ELR (cell line): ENCODE results near the gene KLHL18.
A peak's percentile ranks its signal among the peaks of the same experiment; 100 is the strongest.
"Not testable (repeated sequence)": the region's sequence is repeated elsewhere in the genome, so short reads cannot be mapped to it uniquely, and the experiment has no call there.

Experiments used
- DNase-seq: peaks from one replicate; pipeline ENCODE4 v3.0.0-alpha.2; 2015; ENCODE audit warnings: low read depth

KLHL18 gene

DNA sequence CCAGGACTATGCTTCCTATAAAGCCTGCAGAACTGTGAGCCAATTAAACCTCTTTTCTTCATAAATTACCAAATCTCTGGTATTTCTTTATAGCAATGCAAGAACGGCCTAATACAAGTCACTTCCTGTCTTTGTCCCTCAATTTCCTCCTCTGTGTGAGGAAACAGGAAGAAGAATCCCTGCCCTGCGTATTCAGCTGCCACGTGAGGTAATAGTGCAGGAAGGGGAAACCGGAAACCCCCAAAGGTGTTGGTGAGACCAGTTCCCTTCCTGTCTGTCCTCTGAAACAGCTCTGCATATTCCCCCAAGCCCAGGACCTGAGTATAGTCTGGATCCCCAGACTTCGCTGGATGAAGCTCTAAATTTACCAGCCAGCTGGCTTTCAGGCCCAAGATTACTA, 80.0 kb downstream of the KLHL18 start:
- DNase-seq, result no peak

DNA sequence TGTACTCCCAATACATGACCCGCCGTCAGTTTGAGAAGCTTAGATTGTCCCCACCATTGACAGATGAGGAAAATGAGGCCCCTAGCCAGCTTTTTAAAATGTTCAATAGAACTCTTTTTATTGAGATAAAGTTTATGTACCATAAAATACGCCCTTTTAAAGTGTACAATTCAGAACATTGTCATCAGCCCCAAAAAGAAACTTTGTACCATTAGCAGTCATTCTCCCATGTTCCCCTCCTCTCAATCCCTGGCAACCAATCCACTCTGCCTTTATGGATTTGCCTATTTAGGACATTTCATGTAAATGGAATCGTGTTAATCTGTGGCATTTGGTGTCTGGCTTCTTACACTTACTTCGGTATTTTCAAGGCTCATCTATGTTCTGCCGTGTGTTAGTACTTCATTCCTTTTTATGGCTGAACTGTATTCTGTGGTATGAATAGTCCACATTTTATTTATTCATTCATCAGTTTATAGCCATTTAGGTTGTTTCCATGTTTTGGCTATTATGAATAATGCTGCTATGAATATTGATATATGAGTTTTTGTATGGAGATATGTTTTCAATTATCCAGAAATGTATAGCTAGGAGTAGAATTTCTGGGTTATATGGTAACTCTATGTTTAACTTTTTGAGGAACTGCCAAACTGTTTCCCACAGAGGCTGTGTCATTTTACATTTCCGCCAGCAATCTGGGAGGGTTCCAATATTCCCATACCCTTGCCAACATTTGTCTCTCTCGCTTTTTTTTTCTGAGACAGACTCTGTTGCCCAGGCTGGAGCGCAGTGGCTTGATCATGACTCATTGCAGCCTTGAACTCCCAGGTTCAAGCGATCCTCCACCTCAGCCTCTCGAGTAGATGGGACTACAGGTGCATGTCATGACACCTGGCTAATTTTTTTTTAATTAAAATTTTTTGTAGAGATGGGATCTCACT, 82.7 kb downstream of the KLHL18 start:
- DNase-seq, result peak; percentile 66

DNA sequence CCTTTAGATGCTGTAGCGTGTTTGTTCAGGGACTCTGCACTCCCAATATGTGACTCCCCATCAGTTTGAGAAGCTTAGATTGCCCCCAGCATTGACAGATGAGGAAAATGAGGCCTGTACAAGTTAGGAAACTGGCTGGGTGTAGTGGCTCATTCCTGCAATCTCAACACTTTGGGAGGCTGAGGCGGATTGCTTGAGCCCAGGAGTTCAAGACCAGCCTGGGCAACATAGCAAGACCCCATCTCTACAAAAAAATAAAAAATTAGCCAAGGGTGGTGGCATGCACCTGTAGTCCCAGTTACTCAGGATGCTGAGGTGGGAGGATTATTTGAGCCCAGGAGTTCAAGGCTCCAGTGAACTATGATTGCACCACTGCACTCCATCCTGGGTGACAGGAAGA, 84.1 kb downstream of the KLHL18 start:
- DNase-seq, result no peak

DNA sequence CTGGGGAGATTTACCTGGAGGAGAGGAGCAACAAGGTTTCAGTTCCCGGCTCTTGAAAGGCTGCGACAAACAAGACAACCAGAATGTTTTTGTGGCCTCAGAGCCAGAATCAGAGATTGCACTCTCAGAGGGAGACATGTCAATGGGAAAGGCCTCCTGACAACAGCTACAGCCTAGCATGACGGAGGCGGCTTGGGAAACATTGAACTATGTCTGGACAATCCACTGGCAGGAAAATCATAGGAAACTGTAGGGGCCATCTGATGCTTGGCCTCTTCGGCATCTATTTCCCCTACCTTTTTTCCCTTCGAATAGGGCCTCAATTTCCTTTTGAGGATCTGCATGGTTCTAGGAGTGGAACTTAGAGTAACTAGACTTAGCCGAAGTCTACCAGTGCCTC, 84.9 kb downstream of the KLHL18 start:
- no peak for DNase-seq

DNA sequence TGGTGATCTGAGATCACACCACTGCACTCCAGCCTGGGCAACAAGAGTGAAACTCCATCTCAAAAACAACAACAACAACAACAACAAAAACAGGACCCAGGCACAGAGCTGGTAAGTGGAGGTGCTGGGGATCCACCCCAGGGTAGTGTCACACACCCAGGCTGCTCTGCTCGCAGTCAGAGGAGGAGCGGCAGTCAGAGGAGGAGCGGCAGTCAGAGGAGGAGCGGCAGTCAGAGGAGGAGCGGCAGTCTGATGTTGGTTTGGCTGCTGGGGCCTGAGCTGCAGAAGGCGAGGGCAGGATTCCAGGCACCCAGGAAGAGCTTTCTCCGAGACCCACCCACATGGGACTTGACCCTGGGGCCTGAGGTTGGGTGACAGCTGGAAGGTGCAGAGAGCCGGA, 87.3 kb downstream of the KLHL18 start:
- DNase-seq, result not testable (repeated sequence)

DNA sequence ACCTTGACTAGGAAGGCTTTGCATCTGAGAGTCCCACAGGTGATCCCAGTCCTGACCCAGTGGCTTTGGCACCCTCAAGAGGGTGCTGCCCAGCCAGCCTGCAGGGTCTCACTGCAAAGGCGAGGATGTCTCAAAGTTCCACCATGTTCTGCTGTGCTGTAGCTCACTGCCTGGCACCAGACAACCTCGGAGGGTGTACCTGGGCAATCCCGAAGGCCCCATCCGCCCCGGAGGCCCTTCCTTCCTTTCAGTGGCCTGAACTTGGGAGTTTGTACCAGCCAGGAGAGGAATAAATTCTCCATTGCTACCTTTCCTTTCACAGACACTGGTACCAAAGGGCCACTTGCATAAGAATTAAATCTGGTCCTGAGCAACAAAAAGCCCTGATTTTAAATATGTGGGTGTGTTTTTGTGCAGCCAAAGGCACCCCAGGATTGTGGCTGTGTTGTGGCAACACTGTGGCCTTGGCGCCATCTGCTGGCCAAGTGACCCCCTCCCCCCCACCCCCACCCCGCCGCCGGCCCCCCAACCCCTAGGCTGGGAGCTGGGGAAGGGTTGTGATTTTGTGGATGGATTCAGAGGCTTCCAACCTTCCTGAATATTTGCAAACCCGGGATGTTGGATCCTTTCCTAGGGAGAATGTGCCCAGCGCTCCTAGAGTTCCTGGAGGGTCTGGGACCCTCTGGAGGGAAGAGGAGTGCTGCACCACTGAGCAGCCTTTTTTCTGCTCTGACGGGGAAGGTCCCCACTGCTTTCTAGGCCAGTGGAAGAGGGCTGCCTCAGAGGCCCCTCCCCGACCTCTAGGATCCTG, 88.3 kb downstream of the KLHL18 start:
- peak; percentile 31 for DNase-seq

DNA sequence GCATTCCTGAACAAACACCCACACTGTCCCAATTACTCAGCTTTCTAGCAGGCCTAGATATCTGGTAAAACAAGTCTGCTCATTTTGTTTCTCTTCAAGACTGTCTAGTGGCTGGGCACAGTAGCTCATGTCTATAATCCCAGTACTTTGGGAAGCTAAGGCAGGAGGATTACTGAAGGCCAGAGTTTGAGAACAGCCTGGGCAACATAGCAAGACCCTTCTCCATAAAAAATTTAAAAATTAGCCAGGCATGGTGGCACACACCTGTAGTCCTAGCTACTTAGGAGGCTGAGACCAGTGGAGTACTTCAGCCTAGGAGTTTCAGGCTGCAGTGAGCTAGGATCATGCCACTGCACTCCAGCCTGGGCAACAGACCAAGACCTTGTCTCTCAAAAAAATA, 91.8 kb downstream of the KLHL18 start:
- DNase-seq, result no peak

DNA sequence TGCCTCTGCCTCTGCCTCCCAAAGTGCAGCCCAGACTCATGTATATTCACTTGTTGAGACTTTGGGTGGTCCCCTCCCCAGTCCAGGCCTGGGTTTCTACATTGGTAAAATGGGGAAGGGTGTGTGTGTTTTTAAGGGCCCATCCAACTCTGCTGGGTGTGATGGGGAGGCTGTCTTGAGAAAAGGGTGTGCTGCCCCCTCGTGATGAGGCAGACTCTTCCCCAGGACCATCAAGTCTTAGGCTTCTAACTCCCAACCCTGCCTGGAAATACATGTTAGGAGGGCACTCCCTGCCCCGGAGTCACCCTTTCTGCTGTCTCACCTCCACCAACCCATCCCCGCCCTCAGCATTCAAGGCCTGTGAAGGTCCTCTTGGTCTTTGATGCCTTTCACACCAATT, 93.6 kb downstream of the KLHL18 start:
- DNase-seq, result no peak

DNA sequence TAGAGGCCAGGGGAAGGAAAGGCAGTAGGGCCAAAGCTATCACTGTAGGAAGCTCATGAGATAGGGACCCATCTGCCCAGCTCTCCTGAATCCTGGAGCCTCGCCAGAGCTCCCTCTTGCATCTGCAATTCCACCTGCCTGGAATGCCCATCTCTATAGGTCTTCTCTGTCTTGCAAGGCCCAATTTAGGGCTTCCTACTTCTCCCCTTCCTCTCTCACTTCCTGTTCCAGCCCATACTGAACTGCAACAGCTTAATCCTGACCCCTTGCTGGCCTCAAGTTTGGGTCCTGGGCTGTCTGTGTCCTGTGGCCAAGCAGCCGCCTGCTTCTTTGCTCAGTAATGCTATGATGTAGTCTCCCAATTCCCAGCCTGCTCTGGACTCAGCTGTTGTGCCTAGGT, 94.4 kb downstream of the KLHL18 start:
- DNase-seq, result no peak

DNA sequence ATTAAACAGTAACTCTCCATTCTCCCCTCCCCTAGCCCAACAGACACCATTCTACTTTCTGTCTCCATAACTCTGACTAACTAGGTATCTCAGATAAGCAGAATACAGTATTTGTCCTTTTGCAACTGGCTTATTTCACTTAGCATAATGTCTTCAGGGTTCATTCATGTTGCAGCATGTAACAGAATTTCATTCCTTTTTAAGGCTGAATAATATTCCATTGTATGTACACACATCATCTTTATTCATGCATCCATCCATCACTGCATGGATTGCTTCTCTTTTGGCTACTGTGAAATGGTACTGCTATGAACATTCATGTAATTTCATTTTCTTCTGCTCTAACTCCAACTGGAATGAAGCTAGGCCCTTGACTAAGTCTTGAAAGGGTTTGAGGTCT, 96.1 kb downstream of the KLHL18 start:
- no peak for DNase-seq

DNA sequence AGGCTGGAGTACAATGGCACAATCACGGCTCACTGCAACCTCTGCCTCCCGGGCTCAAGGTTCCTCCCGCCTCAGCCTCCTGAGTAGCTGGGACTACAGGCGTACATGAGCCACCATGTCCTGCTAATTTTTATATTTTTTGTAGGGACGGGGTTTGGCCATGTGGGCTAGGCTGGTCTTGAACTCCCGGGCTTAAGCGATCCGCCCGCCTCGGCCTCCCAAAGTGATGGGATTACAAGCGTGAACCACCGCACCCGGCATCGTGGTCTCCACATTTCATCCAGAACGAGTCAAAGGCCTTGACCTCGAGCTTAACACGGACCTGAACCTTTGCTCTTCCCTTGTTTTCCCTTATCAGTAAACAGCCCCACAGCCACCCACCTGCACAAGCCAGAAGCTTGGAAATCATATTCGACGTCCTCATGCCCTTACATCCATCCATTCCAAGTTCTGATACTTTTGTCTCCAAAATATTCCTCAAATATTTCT, 96.7 kb downstream of the KLHL18 start:
- no peak for DNase-seq

DNA sequence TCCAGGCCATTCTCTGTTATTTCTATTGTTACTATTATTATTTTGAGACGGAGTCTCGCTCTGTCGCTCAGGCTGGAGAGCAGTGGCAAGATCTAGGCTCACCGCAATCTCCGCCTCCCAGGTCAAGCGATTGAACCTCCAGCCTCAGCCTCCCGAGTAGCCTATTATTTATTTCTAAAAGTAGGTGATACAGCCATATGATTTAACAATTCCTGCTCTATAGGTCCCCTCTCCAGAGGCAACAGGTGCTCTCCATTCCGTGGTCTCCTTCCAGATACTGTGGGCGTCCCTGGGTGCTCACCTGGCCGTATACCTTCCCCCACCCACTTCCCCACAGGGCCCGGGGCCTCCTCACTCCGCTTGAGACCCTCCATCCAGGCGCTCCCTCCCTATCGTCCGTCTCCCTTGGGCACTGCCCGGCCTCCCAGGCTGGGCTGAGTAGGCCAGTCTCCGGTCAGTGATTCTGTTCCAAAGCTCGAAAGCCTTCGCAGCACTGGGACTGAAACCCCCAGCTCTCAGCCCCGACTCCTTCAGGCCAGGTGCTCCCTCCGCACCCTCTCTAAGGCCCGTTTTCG, 97.4 kb downstream of the KLHL18 start:
- DNase-seq, result no peak

DNA sequence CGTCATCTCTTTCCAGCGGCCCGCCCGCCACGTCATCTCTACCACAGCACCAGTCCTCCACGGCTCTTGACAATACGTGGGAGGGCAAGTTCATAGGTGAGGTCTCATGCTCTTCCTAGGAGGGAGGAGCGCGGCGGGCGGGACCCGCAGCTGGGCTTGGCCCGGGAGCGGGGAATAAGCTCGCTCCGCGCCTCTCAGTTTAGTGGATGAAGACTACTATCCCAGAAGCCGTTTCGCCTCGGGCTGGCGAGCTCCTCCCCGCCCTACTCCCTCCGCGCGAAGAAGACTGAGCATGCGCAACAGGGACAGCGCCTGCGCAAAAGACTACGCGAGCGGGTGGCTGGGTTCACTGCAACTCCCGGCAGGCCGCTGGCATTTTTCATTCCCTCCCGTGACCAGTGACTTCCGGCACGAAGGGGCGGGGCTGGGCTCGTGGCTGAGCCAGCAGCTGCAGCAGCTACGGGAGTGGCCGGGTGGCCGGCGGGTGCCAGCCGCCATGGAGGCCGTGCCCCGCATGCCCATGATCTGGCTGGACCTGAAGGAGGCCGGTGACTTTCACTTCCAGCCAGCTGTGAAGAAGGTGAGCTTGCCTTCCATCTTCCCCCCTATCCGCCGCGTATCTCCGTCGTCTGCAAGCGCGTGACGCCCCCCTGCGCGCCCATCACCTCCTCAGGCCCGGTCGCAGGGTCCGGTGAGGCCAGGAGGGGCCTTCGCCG, 98.0 kb downstream of the KLHL18 start, which contains the start of gene PTPN23:
TSS of gene PTPN23 (plus strand) at position 421 of the 716 bp plus-strand sequence. CDS start at position 497, 76 bp downstream.
- DNase-seq, result peak; percentile 98

DNA sequence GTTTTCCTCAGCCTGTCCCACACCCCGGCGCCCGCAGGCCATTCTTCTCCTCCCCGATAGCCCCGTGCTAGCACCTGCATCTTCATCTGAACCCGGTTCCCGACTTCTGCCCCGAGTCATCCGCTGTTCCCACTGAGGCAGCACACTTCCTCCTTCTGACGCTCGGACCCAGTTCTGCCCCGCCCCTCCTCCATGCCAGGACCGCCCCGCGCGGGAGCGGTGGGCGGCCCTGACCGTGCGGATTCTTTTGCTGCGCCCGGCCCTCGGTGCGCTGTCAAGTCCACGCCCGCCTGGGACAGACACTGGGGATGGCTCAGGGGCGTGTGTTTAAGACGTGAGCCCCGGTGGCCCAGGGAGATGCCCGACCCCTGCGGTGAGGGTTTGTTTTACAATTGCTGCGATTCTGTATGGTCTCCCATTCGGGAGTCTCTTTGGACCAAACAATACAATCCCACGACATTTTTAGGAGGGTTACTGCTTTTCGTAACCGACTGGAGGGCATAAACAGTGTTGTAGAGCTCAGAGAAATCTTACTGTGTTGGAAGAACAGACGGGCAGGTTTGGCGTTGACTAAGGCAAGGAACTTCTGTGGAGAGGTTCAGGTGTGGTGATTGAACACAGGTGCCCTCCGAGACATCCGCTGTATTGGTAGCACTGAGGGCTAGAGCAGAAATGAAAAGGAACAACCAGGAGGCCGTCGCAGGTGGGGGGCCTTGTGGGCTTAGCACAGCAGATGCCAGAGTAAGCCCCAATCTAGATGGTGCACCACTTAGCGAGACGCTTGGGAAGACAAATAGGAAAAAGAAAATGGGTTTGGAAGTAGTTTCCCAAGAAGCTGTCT, 98.8 kb downstream of the KLHL18 start:
- DNase-seq, result peak; percentile 92

DNA sequence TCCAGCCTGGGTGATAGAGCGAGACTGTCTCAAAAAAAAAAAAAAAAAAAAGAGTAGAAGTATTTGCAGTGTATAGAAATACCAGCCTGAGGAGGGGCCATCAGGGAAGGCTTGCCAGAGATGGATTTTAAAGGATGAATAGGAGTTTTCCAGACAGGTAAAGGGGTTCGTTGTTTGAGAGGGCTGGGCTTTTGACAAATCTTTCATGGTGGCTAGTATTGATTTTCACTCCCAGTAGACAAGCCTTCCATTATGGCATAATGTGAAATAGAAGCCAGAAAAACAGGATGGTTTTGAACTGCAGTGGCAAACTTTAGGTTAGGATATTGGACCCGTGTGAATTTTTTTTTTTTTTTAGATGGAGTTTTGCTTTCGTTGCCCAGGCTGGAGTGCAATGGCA, 101.7 kb downstream of the KLHL18 start:
- no peak for DNase-seq

DNA sequence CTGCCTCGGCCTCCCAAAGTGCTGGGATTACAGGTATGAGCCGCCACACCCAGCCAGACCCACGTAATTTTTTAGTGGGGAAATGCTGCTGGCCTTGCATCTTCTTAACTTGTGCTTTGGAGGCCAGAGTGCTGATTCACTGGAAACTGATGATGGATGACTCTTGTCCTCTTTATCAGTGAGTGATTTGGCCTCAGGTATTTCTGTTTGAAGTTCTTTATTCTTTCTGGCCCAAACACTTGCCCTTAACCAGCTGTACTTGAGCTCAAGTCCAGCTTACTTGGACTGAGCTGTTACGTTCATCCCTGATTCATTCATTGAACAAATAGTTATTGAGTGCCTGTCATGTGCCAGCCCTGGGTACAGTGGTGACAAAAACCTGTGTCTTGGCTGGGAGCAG, 102.3 kb downstream of the KLHL18 start:
- no peak for DNase-seq

DNA sequence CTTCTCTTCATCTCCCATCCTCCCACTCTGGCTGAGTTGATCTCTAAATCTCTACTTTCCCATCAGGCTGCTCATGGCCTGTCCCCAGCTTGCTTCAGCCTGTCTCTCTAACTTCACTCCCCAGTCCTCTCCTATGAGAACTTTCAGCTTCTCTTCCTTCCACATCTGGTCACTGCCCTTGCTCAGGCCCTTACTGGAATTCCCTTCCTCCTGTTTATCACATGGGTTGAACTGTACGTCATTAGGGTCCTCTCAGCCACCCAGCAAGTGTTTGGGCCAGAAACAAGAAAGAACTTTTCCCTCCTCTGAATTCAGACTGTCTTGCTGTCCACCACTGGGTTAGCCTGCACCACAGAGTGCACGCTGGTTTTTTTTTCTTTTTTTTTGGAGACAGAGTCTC, 103.1 kb downstream of the KLHL18 start:
- no peak for DNase-seq

DNA sequence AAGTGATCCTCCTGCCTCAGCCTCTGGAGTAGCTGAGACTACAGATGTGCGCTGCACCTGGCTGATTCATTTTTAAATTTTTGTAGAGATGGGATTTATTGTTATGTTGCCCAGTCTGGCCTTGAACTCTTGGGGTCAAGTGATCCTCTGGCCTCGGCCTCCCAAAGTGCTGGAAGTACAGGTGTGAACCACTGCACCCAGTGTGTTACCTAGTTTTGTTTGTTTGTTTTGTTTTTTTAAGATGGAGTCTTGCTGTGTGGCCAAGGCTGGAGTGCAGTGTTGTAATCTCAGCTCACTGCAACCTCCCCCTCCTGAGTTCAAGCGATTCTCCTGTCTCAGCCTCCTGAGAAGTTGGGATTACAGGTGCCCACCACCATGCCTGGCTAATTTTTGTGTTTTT, 110.2 kb downstream of the KLHL18 start:
- DNase-seq, result no peak

DNA sequence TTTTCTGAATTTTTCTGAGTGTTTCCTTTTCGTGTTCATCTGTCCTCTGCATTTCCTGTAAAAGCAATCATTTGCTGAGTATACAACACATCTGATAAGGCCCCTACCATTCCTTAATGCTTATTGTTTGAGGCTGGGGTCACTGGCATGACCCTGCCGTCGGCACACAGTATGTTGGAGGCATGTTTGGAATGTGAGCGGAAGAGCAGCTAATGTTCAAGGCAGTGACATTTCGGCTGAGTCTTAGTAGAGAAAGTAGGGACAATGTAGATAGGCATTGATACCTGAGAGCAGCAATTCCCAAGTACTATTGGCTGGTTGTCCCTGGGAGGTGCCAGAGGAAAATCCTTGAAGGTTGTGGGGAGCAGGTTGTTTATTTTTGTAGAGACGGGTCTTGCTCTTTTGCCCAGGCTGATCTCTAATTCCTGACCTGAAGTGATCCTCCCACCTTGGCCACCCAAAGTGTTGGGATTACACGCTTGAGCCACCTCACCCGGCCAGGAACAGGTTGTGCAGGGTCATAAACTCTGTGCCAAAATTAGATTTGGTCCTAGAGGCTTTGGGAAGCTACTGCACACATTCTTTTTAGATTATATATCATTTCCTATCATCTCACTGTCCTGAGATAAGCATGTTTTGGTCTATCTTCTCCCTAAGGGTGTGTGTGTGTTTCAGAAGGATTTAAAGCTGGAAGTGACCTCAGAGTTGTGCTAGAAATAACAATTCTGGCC, 111.6 kb downstream of the KLHL18 start:
- DNase-seq, result peak; percentile 66

DNA sequence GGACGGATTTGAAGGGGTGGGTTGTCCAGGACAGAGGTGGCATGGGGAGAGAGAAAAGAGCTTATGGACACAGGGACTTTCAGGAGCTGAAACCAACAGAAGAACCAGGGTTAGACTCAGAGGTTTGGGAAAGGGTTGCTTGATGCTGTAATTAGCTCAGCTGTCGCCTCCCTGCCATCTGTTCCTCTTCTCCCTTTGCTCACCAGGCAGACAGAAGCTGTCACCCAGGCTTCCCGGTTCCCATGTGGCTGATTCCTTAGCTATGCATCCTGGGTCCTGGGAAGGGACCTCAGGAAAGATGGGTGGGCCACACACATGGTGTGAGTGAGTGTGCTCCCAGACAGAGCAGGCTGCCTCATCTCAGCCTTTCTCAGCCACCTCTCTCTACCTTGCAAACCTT, 112.1 kb downstream of the KLHL18 start:
- no peak for DNase-seq
